Bronchial epithelial cell (primary cell): ENCODE data around the gene ERBB4. TPM values are rescaled to one million over a fixed set of nuclear protein-coding genes. Genes with fewer than 3 reads are reported as not detected.

ENCODE experiments used
- DNase-seq: peaks from one replicate; pipeline ENCODE4 v3.0.0-alpha.2; 2010; ENCODE audit warnings: low read depth
- FAIRE-seq: peaks from 2 replicates; lab custom pipeline; 2011; peaks lifted over from hg19 to GRCh38; lab: Jason Lieb, UNC
- H3K27me3 ChIP-seq: 2 replicates; pipeline ENCODE4 v1.5.1; 2011; ENCODE audit warnings: low read length; ENCODE audit not compliant: control insufficient read depth, insufficient read depth
- H3K36me3 ChIP-seq: 2 replicates; pipeline ENCODE4 v1.5.1; 2011; ENCODE audit warnings: low read length; ENCODE audit not compliant: control insufficient read depth, insufficient read depth
- H3K4me3 ChIP-seq: 2 replicates; pipeline ENCODE4 v1.5.1; 2011; ENCODE audit warnings: mild to moderate bottlenecking, low read depth, low read length, control low read depth
- CTCF ChIP-seq: IDR thresholded peaks from 2 replicates; pipeline ENCODE4 v1.5.1; 2011; ENCODE audit warnings: mild to moderate bottlenecking, moderate library complexity, low read length, control low read depth, inconsistent platforms; ENCODE audit not compliant: insufficient read depth, severe bottlenecking
- total RNA-seq: library from RNA; depleted of rRNA; stranded (reverse); fragments of >200 nt; gene quantifications from 2 replicates; pipeline ENCODE4 v1.2.1, GENCODE V29; 2014

The ERBB4 gene
- total RNA-seq, 1 donor from 2014 or later: under 0.01 TPM

GRCh38 chr2:211367711-211368110 is 1170.9 kb downstream of the ERBB4 start:
- DNase-seq (peak; percentile 98), FAIRE-seq (no peak)
- TF ChIP-seq CTCF: no peak

GRCh38 chr2:211367293-211367692 is 1171.3 kb downstream of the ERBB4 start:
- no peaks in the 10 kb centered on the region for H3K27me3 ChIP-seq
- FAIRE-seq (peak; percentile 83), DNase-seq (peak; percentile 87)
- no peaks in the 10 kb centered on the region for H3K36me3 ChIP-seq
- no peak overlapping the region for H3K4me3 ChIP-seq
- TF ChIP-seq CTCF: no peak

More at GRCh38 chr2:211367711-211368110, 1170.9 kb downstream of the ERBB4 start:
- H3K27me3 ChIP-seq: no peaks in the 10 kb centered on the region
- H3K4me3 ChIP-seq: no peak overlapping the region
- H3K36me3 ChIP-seq: no peaks in the 10 kb centered on the region

GRCh38 chr2:211364911-211365310 is 1173.7 kb downstream of the ERBB4 start:
- no peak for TF ChIP-seq CTCF
- Histone ChIP-seq H3K4me3 (no peak overlapping the region), H3K27me3 (no peaks in the 10 kb centered on the region), H3K36me3 (no peaks in the 10 kb centered on the region)
- no peak for FAIRE-seq
- no peak for DNase-seq

GRCh38 chr2:211361383-211361782 is 1177.2 kb downstream of the ERBB4 start:
- DNase-seq: no peak
- TF ChIP-seq CTCF: no peak
- FAIRE-seq: no peak

GRCh38 chr2:211359347-211359746 is 1179.3 kb downstream of the ERBB4 start:
- H3K27me3 ChIP-seq: no peaks in the 10 kb centered on the region
- H3K4me3 ChIP-seq: no peak overlapping the region
- H3K36me3 ChIP-seq: no peaks in the 10 kb centered on the region
- DNase-seq (no peak), FAIRE-seq (no peak)
- no peak for TF ChIP-seq CTCF

More at GRCh38 chr2:211361383-211361782, 1177.2 kb downstream of the ERBB4 start:
- Histone ChIP-seq H3K4me3 (no peak overlapping the region), H3K27me3 (no peaks in the 10 kb centered on the region), H3K36me3 (no peaks in the 10 kb centered on the region)

- Histone ChIP-seq H3K27me3 (no peaks in the 10 kb centered on the region), H3K36me3 (no peaks in the 10 kb centered on the region), H3K4me3 (no peak overlapping the region)
- FAIRE-seq (no peak), DNase-seq (no peak)
- TF ChIP-seq CTCF: no peak
Measured at GRCh38 chr2:211358504-211358903, 1180.1 kb downstream of the ERBB4 start.
